Fibroblast of lung (primary cell): ENCODE results near the gene SIGLEC10.
"Not testable (repeated sequence)": the region's sequence is repeated elsewhere in the genome, so short reads cannot be mapped to it uniquely, and the experiment has no call there.

Experiments used
- EZH2 ChIP-seq: IDR thresholded peaks from 2 replicates; pipeline ENCODE4 v1.5.1; 2012; ENCODE audit warnings: low read length, control low read depth, mild to moderate bottlenecking; ENCODE audit errors: missing control alignments
- TF ChIP-seq, protein P1 (sequence below), 2 donors: IDR thresholded peaks in 1 of 2; conservative IDR thresholded peaks in 1 of 2; 1 replicate in 1 of 2; 2 replicates in 1 of 2; pipeline ENCODE4 v1.5.1; 2011 to 2012; ENCODE audit warnings: low read length in 2 of 2, control low read depth in 1 of 2, inconsistent platforms in 1 of 2, low read depth in 1 of 2, mild to moderate bottlenecking in 1 of 2

DNA sequence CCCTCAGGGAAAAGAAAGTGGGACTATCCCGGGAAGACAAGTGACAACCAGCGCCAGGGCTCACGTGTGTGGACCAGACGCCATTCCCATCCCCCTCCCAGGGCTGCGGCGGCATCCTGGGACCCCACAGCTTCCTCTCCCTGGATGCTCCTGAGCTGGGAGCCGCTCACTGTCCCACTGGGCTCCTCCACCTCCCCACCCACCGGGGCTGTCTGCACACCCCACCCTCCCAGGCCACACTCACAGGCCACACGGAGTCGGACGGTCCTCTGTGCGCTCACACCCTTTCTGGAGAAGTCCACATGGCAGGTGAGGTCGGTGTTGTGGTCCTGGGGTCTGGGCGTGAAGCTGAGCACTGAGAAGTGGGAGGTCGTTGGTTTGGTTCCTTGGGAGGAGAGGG lies 1.0 kb downstream of the SIGLEC10 start:
- TF ChIP-seq EZH2: not testable (repeated sequence)
- TF ChIP-seq, protein P1, sequence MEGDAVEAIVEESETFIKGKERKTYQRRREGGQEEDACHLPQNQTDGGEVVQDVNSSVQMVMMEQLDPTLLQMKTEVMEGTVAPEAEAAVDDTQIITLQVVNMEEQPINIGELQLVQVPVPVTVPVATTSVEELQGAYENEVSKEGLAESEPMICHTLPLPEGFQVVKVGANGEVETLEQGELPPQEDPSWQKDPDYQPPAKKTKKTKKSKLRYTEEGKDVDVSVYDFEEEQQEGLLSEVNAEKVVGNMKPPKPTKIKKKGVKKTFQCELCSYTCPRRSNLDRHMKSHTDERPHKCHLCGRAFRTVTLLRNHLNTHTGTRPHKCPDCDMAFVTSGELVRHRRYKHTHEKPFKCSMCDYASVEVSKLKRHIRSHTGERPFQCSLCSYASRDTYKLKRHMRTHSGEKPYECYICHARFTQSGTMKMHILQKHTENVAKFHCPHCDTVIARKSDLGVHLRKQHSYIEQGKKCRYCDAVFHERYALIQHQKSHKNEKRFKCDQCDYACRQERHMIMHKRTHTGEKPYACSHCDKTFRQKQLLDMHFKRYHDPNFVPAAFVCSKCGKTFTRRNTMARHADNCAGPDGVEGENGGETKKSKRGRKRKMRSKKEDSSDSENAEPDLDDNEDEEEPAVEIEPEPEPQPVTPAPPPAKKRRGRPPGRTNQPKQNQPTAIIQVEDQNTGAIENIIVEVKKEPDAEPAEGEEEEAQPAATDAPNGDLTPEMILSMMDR (conservative IDR thresholded peaks at IDR 0.05 in 1 of 2, IDR thresholded peaks at IDR 0.05 in 1 of 2; ENCODE audit: low read depth in 1 of 2, low read length in 2 of 2): not testable (repeated sequence)
